Large intestine (tissue), 12 donors: Measurements from ENCODE around the gene STK32C. TPM values are rescaled to one million over a fixed set of nuclear protein-coding genes. Genes with fewer than 3 reads are reported as not detected.
"Not testable (repeated sequence)": the region's sequence is repeated elsewhere in the genome, so short reads cannot be mapped to it uniquely, and the experiment has no call there.

ENCODE experiments used
- DNase-seq, 2 donors: peaks; one replicate each; pipeline versions ENCODE4 v3.0.0 to v3.0.0-alpha.2; 2013
- H3K27ac ChIP-seq: one replicate; pipeline ENCODE4 v1.5.1; 2013; ENCODE audit warnings: low read length
- H3K27me3 ChIP-seq: 2 replicates; pipeline ENCODE4 v1.6.1; 2013; ENCODE audit warnings: low read length; ENCODE audit not compliant: control insufficient read depth, insufficient read depth
- H3K36me3 ChIP-seq: 2 replicates; pipeline ENCODE4 v1.6.1; 2013; ENCODE audit warnings: low read length; ENCODE audit not compliant: control insufficient read depth, insufficient read depth
- H3K4me1 ChIP-seq: one replicate; pipeline ENCODE4 v1.6.1; 2013; ENCODE audit warnings: low read length; ENCODE audit not compliant: control insufficient read depth, insufficient read depth
- H3K4me3 ChIP-seq: one replicate; pipeline ENCODE4 v1.5.1; 2013; ENCODE audit warnings: low read length
- H3K9me3 ChIP-seq: one replicate; pipeline ENCODE4 v1.6.1; 2013; ENCODE audit warnings: mild to moderate bottlenecking, low read depth, low read length, moderate library complexity; ENCODE audit not compliant: control insufficient read depth
- WGBS: methylation state at CpG from one replicate; pipeline ENCODE4 v1.1.5; 2013; ENCODE audit warnings: low lambda C conversion rate; ENCODE audit not compliant: insufficient coverage; 5-methylcytosine and 5-hydroxymethylcytosine counted together
- long read RNA-seq, 11 donors: transcript quantifications; one replicate each; lab custom pipeline, GENCODE V29; 2026
- polyA plus RNA-seq: library from polyadenylated mRNA; unstranded; fragments of 120-200 nt; gene quantifications from one replicate; pipeline ENCODE4 v1.2.1, GENCODE V29; 2013

The STK32C gene
- polyA plus RNA-seq: 16.2 TPM
- long read RNA-seq, donor 1, partial matches to known transcripts: 0 of 1 reads
- long read RNA-seq, donor 1, other reads (novel, unspliced or antisense): 0 of 1 reads
- long read RNA-seq, donor 2, partial matches to known transcripts: 0 of 5 reads
- long read RNA-seq, donor 2, other reads (novel, unspliced or antisense): 0 of 5 reads
- long read RNA-seq, donor 3: 0 reads
- long read RNA-seq, donor 4: 0 reads
- long read RNA-seq, donor 5, partial matches to known transcripts: 0 of 1 reads
- long read RNA-seq, donor 5, other reads (novel, unspliced or antisense): 0 of 1 reads
- long read RNA-seq, donor 6, partial matches to known transcripts: 0 of 4 reads
- long read RNA-seq, donor 6, other reads (novel, unspliced or antisense): 0 of 4 reads
- long read RNA-seq, donor 7, partial matches to known transcripts: 0 of 3 reads
- long read RNA-seq, donor 7, other reads (novel, unspliced or antisense): 0 of 3 reads
- long read RNA-seq, donor 8, partial matches to known transcripts: 0 of 7 reads
- long read RNA-seq, donor 8, other reads (novel, unspliced or antisense): 0 of 7 reads
- long read RNA-seq, donor 9, partial matches to known transcripts: 0 of 4 reads
- long read RNA-seq, donor 9, other reads (novel, unspliced or antisense): 0 of 4 reads
- long read RNA-seq, donor 10, partial matches to known transcripts: 0 of 2 reads
- long read RNA-seq, donor 10, other reads (novel, unspliced or antisense): 0 of 2 reads
- long read RNA-seq, donor 11, partial matches to known transcripts: 6 of 10 reads
- long read RNA-seq, donor 11, other reads (novel, unspliced or antisense): 0 of 10 reads

- no peaks in the 10 kb centered on the region for H3K36me3 ChIP-seq
- H3K4me1 ChIP-seq: peaks cover 5% of the 10 kb centered on the region
- peaks cover 8% of the 10 kb centered on the region for H3K9me3 ChIP-seq
- DNase-seq: peak; percentile 79 to 87
- H3K4me3 ChIP-seq: peak within 1 kb of the TSS; percentile 54
- H3K27ac ChIP-seq: no peak within 1 kb of the TSS
- H3K27me3 ChIP-seq: peaks cover 66% of the 10 kb centered on the region
- WGBS: no CpG with 5 or more reads among the region's 84 CpGs
These were observed at the start of gene STK32C for GRCh38 chr10:132307823-132308586. STK32C (minus strand) TSS chr10:132307950; CDS start chr10:132307833, 117 bp downstream.

- Histone ChIP-seq H3K9me3 (peaks cover 3% of the 10 kb centered on the region), H3K27me3 (no peaks in the 10 kb centered on the region), H3K4me1 (no peaks in the 10 kb centered on the region), H3K27ac (no peak overlapping the region), H3K36me3 (peaks cover 29% of the 10 kb centered on the region), H3K4me3 (no peak overlapping the region)
- no peak for DNase-seq
- no CpG with 5 or more reads among the region's 12 CpGs for WGBS
These were observed 49.0 kb upstream of the STK32C start for GRCh38 chr10:132356621-132357195.

- no peak overlapping the region for H3K27ac ChIP-seq
- 100% methylated on average over 1 of the region's 13 CpGs for WGBS
- DNase-seq: no peak
- H3K36me3 ChIP-seq: peaks cover 34% of the 10 kb centered on the region
- H3K4me1 ChIP-seq: no peaks in the 10 kb centered on the region
- H3K4me3 ChIP-seq: no peak overlapping the region
- peaks cover 5% of the 10 kb centered on the region for H3K9me3 ChIP-seq
- no peaks in the 10 kb centered on the region for H3K27me3 ChIP-seq
These were observed 48.0 kb upstream of the STK32C start for GRCh38 chr10:132355754-132356153.

- Histone ChIP-seq H3K9me3 (peaks cover 5% of the 10 kb centered on the region), H3K27ac (no peak overlapping the region), H3K4me3 (no peak overlapping the region), H3K27me3 (no peaks in the 10 kb centered on the region), H3K4me1 (no peaks in the 10 kb centered on the region), H3K36me3 (peaks cover 37% of the 10 kb centered on the region)
- DNase-seq: no peak
- WGBS: no CpG with 5 or more reads among the region's 17 CpGs
These were observed 47.5 kb upstream of the STK32C start for GRCh38 chr10:132355297-132355696.

- no peaks in the 10 kb centered on the region for H3K27me3 ChIP-seq
- no CpG with 5 or more reads among the region's 32 CpGs for WGBS
- no peaks in the 10 kb centered on the region for H3K4me1 ChIP-seq
- no peak for DNase-seq
- no peak overlapping the region for H3K27ac ChIP-seq
- no peak overlapping the region for H3K4me3 ChIP-seq
- H3K9me3 ChIP-seq: peaks cover 5% of the 10 kb centered on the region
- peaks cover 40% of the 10 kb centered on the region for H3K36me3 ChIP-seq
These were observed 46.8 kb upstream of the STK32C start for GRCh38 chr10:132354356-132355094.

GRCh38 chr10:132353456-132354355 is 46.0 kb upstream of the STK32C start:
- H3K36me3 ChIP-seq: peaks cover 46% of the 10 kb centered on the region
- no peaks in the 10 kb centered on the region for H3K4me1 ChIP-seq
- DNase-seq: no peak
- no peaks in the 10 kb centered on the region for H3K27me3 ChIP-seq
- peaks cover 5% of the 10 kb centered on the region for H3K9me3 ChIP-seq
- no peak overlapping the region for H3K27ac ChIP-seq
- WGBS: no CpG with 5 or more reads among the region's 20 CpGs
- H3K4me3 ChIP-seq: no peak overlapping the region

- H3K27ac ChIP-seq, H3K27me3 ChIP-seq, H3K4me1 ChIP-seq, H3K9me3 ChIP-seq, H3K4me3 ChIP-seq: not testable (repeated sequence)
- H3K36me3 ChIP-seq: peaks cover 54% of the 10 kb centered on the region
- peak; percentile 50 to 53 for DNase-seq
- WGBS: 17% methylated on average over 2 of the region's 44 CpGs
These were observed 44.9 kb upstream of the STK32C start for GRCh38 chr10:132352462-132353308.

GRCh38 chr10:132351611-132352010 is 43.9 kb upstream of the STK32C start:
- Histone ChIP-seq H3K4me3 (no peak overlapping the region), H3K4me1 (no peaks in the 10 kb centered on the region), H3K27me3 (no peaks in the 10 kb centered on the region), H3K9me3 (peaks cover 3% of the 10 kb centered on the region), H3K36me3 (peaks cover 52% of the 10 kb centered on the region), H3K27ac (no peak overlapping the region)
- WGBS: no CpG with 5 or more reads among the region's 25 CpGs
- DNase-seq: no peak
